Lower leg skin (tissue), 3 donors: ENCODE results near the gene CNIH4.

Experiments used
- POLR2A ChIP-seq, 2 donors: fragments of 450-650 bp; IDR thresholded peaks; one replicate each; pipeline ENCODE4 v1.6.1; 2016 to 2017; ENCODE audit warnings: antibody characterized with exemption in 2 of 2, mild to moderate bottlenecking in 1 of 2, moderate library complexity in 1 of 2
- TF ChIP-seq, protein P1 (sequence below), 3 donors: fragments of 450-650 bp; IDR thresholded peaks; one replicate each; pipeline ENCODE4 v1.5.1; 2016; ENCODE audit warnings: antibody characterized with exemption in 3 of 3, mild to moderate bottlenecking in 3 of 3, moderate library complexity in 2 of 3

DNA sequence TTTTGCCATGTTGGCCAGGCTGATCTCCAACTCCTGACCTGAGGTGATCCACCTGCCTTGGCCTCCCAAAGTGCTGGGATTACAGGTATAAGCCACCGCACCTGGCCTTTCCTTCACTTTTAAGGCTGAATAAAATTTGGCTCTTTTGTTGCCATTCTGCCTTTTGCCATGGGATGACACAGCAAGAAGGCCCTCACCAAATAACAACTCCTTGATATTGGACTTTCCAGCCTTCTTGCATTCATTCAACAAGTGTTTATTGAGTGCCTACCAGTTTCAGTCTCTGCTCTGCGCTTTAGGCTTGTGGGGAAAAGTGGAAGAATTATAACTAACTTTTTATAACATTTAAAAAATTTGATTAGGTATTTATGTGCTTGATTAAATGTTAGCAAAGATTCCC is 24.9 kb upstream of the CNIH4 start:
- TF ChIP-seq, protein P1, sequence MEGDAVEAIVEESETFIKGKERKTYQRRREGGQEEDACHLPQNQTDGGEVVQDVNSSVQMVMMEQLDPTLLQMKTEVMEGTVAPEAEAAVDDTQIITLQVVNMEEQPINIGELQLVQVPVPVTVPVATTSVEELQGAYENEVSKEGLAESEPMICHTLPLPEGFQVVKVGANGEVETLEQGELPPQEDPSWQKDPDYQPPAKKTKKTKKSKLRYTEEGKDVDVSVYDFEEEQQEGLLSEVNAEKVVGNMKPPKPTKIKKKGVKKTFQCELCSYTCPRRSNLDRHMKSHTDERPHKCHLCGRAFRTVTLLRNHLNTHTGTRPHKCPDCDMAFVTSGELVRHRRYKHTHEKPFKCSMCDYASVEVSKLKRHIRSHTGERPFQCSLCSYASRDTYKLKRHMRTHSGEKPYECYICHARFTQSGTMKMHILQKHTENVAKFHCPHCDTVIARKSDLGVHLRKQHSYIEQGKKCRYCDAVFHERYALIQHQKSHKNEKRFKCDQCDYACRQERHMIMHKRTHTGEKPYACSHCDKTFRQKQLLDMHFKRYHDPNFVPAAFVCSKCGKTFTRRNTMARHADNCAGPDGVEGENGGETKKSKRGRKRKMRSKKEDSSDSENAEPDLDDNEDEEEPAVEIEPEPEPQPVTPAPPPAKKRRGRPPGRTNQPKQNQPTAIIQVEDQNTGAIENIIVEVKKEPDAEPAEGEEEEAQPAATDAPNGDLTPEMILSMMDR (IDR thresholded peaks at IDR 0.05), result no peak
- no peak for TF ChIP-seq POLR2A (IDR thresholded peaks at IDR 0.05)
